GM19328 (cell line): Measurements from ENCODE around the gene ZC3H10.
"Not testable (repeated sequence)": the region's sequence is repeated elsewhere in the genome, so short reads cannot be mapped to it uniquely, and the experiment has no call there.

Experiments used
- ATAC-seq: cut with Tn5 transposase; IDR thresholded peaks from one replicate; pipeline ENCODE4 v1.9.1; 2021; ENCODE audit warnings: mild to moderate bottlenecking, moderate library complexity; ENCODE audit not compliant: unreplicated experiment

ZC3H10 gene

GRCh38 chr12:56117778-56118687 is at the start of gene ZC3H10:
Gene ZC3H10 (plus strand): TSS chr12:56118266. CDS start chr12:56120563, 2,297 bp downstream.
- ATAC-seq = peak; percentile 78

GRCh38 chr12:56071648-56072047 is 46.4 kb upstream of the ZC3H10 start:
- ATAC-seq = no peak

- ATAC-seq = no peak
Measured at GRCh38 chr12:56074396-56074795, 43.7 kb upstream of the ZC3H10 start.

- not testable (repeated sequence) for ATAC-seq
Measured at GRCh38 chr12:56077966-56078365, 40.1 kb upstream of the ZC3H10 start.

- no peak for ATAC-seq
Measured at GRCh38 chr12:56078427-56078826, 39.6 kb upstream of the ZC3H10 start.

- peak; percentile 46 for ATAC-seq
Measured at GRCh38 chr12:56078931-56079722, 38.9 kb upstream of the ZC3H10 start.

- ATAC-seq = no peak
Measured at GRCh38 chr12:56079723-56080555, 38.1 kb upstream of the ZC3H10 start, which contains the start of gene ERBB3. Gene ERBB3 (plus strand): TSS chr12:56080165. CDS start chr12:56080301, 136 bp downstream.

- no peak for ATAC-seq
Measured at GRCh38 chr12:56080556-56081138, 37.4 kb upstream of the ZC3H10 start.

- ATAC-seq = no peak
Measured at GRCh38 chr12:56081393-56082347, 36.4 kb upstream of the ZC3H10 start.

- no peak for ATAC-seq
Measured at GRCh38 chr12:56082382-56082781, 35.7 kb upstream of the ZC3H10 start.

GRCh38 chr12:56082967-56083366 is 35.1 kb upstream of the ZC3H10 start:
- no peak for ATAC-seq

- ATAC-seq = no peak
Measured at GRCh38 chr12:56084958-56085543, 33.0 kb upstream of the ZC3H10 start.

- ATAC-seq = no peak
Measured at GRCh38 chr12:56086096-56086495, 32.0 kb upstream of the ZC3H10 start.

GRCh38 chr12:56086608-56087007 is 31.5 kb upstream of the ZC3H10 start:
- no peak for ATAC-seq

- ATAC-seq = no peak
Measured at GRCh38 chr12:56087220-56087619, 30.8 kb upstream of the ZC3H10 start.

GRCh38 chr12:56097738-56098137 is 20.3 kb upstream of the ZC3H10 start:
- ATAC-seq = no peak

- no peak for ATAC-seq
Measured at GRCh38 chr12:56098592-56098991, 19.5 kb upstream of the ZC3H10 start.

GRCh38 chr12:56099787-56100186 is 18.3 kb upstream of the ZC3H10 start:
- no peak for ATAC-seq

- ATAC-seq = no peak
Measured at GRCh38 chr12:56101045-56101444, 17.0 kb upstream of the ZC3H10 start.
